GM19035 (cell line): ENCODE results near the gene ZBTB24.

ENCODE experiments used
- ATAC-seq: cut with Tn5 transposase; IDR thresholded peaks from one replicate; pipeline ENCODE4 v1.9.1; 2021; ENCODE audit not compliant: unreplicated experiment

ZBTB24 gene

GRCh38 chr6:109453594-109454495 is 29.2 kb downstream of the ZBTB24 start:
- ATAC-seq, result no peak

DNA sequence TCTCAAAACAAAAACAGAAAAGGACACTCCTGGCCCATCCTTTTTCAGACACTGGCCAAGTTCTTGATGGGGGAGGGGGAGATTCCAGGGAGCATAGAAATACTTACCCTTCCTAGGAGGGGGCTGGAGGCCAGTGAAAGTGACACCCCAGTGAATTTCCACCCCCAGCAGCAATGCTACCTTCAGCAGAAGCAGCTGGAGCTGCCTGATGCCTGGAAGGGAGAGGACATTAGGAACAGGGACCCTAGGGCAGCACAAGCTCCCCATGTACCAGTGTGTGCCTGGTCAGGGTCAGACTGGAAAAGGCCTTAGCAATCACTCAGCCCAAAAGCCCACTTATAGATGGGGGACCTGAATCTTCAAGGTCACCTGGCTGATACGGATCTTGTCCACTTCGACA is 29.9 kb downstream of the ZBTB24 start:
- no peak for ATAC-seq

GRCh38 chr6:109452181-109452580 is 30.8 kb downstream of the ZBTB24 start:
- ATAC-seq, result no peak

- ATAC-seq, result no peak
Observed at GRCh38 chr6:109451376-109451775, 31.6 kb downstream of the ZBTB24 start.

GRCh38 chr6:109450801-109451200 is 32.2 kb downstream of the ZBTB24 start:
- no peak for ATAC-seq

DNA sequence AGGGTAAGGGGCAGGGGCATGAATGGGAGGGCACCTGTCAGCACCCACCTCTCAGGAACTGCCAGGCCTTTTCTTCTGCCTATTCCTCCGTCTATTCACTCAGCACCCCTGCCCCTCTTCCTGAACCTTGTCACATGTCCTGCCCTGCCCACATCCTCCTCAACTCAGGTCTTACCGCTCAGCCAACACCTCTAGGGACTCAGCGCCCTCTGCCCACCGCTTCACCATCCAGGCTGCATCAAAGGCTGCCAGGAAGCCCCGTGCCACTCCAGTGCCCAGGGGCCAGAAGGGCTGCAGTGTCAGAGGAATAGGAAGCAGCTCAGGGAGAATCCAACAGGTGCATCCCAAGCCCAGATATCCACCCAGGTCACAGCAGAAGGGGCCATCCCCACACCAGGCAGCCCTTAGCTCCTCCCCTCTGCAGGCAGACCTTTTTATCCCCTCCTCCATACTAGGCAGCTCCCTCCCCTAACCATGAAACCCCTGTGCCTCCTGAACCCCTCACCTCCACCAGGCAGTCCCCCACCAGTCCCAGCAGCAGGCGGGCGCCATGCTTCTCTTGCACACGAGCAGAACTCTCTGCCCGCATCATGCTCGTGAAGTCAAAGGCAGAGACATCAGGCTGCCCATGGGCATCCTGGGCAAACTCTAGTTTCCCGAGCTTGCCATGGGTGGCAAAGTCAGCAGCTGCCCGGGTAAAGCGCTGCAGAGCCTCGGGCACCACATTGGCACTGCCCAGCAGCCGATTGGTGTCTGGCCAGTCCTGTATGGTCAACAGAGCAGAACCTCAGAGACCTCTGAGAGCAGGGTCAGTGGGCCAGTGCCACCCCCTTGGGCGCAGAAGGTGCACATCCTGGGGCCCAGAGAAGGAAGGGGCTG is 33.0 kb downstream of the ZBTB24 start:
- no peak for ATAC-seq

GRCh38 chr6:109449064-109449794 is 33.8 kb downstream of the ZBTB24 start:
- ATAC-seq, result no peak

- no peak for ATAC-seq
Observed at GRCh38 chr6:109448615-109449014, 34.4 kb downstream of the ZBTB24 start.

DNA sequence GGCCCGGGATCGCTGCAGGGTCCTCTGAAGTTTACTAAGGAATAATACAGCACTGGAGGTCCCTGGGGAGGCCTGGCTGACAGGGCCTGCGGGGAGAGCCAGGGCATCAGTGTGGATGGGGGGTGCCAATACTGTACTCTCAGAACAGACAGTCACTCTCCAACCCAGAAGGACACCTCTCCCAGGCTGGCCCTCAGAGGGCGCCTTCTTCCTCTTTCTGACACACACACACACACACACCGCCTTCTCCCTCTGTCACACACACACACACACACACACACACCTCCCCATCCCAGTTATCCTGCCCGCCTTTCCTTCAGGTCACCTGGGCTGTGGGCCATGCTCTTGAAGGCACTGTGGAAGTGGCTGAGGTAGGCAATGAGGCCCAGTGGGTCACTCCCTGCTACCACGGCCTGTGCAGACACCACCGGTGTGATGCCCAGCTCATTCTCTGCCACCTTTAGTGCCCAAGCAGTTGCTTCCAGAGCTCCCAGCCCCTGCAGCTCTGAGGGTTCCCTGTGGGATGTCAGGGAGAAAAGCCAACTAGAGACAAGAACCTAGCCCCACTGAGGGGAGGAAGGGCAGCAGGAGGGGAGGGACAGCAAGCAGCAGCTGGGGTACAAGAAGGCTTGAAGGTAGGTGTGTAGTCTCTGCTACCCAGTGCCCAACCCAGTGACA is 35.0 kb downstream of the ZBTB24 start:
- no peak for ATAC-seq

DNA sequence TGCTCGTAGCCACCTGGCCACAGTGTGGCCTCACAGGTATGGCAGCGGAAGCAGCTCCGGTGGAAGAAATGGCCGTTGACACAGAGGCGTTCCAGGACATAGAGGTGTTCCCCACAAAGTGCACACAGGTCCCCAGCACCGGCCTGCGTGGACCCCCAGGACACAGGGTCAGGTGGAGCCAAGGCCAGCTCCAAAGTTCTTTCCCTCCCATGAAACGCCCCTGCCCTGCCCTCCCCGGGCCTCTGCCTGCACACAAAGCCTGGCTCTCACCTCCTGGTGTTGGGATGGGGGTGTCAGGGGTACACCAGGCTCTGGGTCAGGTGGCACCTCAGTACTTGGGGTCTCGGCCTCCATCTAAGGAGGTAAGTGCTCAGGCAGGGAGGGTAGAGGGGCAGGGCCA is 35.9 kb downstream of the ZBTB24 start:
- no peak for ATAC-seq

DNA sequence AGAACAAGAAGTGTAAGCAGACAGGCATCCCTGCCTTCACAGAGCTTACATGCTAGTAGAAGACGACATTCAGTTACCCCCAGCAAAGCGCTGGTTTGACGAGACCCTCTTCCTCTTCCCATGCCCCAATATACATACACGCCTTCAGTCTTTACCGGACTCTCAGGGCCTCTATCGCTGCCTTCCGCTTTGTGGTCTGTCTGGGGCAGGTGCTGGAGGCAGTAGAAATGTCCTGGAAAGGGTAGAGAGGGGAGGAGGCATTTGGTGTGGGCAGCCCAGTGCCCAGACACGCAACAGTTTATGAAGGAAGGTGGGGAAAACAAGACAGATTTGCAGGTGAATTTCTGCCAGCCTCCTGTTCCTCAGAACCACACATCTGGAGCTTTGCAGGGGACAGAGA is 36.5 kb downstream of the ZBTB24 start:
- ATAC-seq, result no peak

GRCh38 chr6:109446072-109446471 is 36.9 kb downstream of the ZBTB24 start:
- ATAC-seq, result no peak

DNA sequence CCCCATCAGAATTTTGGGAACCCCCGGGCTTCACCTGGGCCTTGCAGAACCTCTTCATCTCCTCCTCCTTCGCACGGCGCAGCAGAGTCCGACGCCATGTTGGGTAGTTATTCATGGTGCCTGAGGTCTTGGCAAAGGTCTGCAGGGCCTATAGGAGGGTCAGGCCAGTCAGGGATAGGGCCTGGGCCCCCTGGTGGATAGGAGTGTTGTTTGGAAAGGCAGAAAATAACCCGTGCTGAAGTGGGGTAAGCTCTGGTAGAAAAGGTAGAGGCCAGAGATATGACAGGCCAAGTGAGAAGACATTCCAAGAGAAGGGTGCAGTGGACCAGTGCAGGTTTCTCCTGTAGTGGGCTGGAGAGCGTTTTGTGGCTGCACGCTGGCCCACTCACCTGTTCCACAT is 37.6 kb downstream of the ZBTB24 start:
- ATAC-seq, result no peak

DNA sequence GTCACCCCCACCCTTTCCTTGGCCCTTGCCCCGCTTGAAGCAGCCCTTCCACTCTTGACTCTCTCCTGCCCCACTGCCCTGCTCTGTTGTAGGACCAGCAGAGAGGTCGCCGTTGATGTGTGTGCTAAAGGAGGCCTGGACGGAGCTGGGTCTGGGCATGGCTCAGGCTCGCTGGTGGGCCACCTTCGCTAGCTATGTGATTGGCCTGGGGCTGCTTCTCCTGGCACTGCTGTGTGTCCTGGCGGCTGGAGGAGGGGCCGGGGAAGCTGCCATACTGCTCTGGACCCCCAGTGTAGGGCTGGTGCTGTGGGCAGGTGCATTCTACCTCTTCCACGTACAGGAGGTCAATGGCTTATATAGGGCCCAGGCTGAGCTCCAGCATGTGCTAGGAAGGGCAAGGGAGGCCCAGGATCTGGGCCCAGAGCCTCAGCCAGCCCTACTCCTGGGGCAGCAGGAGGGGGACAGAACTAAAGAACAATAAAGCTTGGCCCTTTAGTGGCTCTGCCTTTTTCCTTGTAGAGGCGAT is 39.5 kb downstream of the ZBTB24 start:
- ATAC-seq, result no peak

DNA sequence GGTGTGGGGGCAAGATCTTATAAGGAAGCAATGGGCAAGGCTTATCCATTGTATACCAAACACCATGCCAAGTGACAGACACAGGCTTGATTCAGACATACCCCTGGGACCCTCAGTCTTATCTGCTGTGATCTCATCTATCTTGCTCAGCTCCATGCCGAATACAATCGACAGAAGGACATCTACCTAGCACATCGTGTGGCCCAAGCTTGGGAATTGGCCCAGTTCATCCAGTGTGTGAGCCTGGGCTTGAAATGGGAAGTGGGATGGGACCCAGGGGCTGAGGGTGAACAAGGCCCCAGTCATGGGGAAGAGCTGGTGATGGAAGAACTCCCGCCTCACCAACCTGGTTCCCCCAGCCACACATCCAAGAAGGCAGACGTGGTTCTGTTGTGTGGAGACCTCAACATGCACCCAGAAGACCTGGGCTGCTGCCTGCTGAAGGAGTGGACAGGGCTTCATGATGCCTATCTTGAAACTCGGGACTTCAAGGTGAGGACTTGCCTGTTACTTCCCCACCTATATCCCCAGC is 40.6 kb downstream of the ZBTB24 start:
- no peak for ATAC-seq

DNA sequence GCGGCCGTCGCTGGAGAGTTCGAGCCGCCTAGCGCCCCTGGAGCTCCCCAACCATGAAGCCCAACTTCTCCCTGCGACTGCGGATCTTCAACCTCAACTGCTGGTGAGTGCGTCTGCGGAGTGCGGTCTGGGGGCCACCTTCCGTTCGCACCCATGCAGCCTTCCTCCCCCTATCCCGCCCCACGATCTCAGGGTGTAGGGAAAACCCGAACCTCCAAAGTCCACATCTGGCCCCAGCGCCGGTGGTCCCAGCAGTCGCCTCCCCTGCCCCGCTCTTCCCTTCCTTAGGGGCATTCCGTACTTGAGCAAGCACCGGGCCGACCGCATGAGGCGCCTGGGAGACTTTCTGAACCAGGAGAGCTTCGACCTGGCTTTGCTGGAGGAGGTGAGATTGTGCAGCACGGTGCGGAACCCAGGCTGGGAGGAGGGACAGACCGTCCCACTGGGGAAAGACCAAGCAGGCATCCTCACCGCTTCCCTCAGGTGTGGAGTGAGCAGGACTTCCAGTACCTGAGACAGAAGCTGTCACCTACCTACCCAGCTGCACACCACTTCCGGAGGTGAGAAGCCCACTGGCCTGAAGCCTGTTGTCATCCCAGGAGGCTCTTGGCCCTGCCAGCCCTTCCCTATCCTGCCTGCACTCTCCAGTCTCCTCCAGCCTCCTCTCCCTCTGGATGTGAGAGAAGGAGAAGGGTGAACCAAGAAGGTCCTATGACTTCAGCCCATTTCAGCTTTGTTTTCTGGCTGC is 41.8 kb downstream of the ZBTB24 start:
- ATAC-seq, result peak; percentile 8

DNA sequence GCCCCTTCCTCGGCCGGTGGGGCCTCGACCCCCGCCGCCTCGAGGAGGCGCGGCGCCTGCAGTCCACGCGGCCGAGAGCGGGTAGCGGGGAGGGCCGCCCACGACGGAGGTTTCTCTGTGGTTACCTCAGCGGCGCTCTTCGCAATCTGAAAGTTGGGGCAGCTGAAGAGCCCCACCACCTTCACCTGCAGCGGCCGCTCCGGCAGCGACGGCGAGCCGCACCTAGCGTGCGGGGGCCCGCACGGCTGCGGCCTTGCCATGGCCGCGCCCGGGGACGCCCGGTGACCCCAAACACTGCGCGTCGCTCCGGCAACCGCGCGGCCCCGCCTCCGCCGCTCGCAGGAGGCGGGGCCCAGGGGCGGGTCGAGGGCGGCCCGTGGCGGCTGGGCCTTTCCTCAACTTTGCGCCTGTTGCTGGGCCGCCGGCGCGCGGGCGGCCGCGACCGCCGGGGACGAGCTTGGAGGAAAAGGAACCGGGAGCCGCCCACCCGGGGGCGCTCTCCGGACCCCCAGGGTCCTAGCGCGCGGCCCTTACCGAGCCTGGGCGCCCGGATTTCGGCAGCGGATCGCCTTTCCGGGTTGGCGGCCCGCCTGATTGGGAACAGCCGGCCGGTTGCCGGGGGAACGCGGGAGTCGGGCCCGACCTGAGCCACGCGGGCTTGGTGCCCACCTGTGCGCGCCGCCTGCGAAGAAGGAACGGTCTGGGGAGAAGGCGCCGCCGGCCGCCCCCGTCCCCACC is 42.5 kb downstream of the ZBTB24 start, which contains the start of the genes PPIL6 and SMPD2:
Gene PPIL6 (minus strand): TSS at position 298 of the 738 bp plus-strand sequence. CDS start 38 bp downstream, at position 260.
Gene SMPD2 (plus strand): TSS at position 394 of the 738 bp plus-strand sequence. CDS start 398 bp downstream, outside the sequence.
- ATAC-seq, result peak; percentile 90

DNA sequence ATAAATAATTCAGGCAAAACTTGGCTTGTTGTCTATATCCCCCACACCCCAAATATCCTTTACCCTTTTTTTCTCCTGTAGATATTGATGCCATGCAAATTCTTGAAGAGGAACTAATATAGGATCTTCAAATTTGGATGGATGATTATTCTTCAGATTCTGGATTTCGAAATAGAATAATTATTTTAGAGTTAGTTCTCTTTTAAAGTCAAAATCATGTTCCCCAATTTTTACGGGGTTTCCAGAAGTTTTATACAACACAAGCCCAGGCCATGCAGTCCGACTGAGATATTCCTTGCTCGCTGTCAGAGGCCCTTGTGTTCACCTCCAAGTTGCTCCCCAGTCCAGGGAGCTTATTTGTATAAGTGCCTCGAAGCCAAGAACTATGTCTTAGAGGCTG is 47.0 kb downstream of the ZBTB24 start:
- ATAC-seq, result no peak

DNA sequence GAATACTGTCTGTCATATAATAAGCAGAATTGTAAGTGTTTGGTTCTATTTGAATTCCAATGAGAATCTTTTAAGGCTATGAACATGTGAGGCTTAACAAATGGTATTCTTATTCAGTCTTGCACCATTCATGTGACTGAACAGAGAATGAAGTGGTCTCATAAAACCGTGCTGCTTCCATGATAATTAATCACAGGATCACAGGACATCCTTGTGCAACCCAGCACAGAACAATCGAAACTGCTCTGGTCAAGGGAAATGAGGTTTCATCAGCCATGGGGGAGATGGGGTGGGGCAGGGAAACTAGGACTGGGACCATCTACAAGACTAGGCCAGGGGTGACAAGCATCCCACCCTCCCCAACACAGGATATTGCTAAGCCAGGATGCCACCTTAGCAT is 48.6 kb downstream of the ZBTB24 start:
- ATAC-seq, result no peak
